Endothelial cell of umbilical vein (primary cell): ENCODE results near the gene AK5. TPM values are rescaled to one million over a fixed set of nuclear protein-coding genes. Genes with fewer than 3 reads are reported as not detected.

ENCODE experiments used
- BruUV-seq: library from RNA; stranded (reverse); fragments of 400-500 nt; replicated peaks from 2 replicates; lab custom pipeline; 2021; lab: Mats Ljungman, UMichigan
- CTCF ChIA-PET: fragments of 300-600, 350-600 bp; sonication (Branson Sonifier 250); formaldehyde crosslinking; loops from one replicate; lab custom pipeline; 2021; ENCODE audit warnings: antibody characterized with exemption, inconsistent platforms; lab: Charles Lee
- POLR2A ChIA-PET: fragments of 300-600, 350-600 bp; sonication (Branson Sonifier 250); formaldehyde crosslinking; loops from one replicate; lab custom pipeline; 2021; ENCODE audit warnings: antibody characterized with exemption, inconsistent platforms; lab: Charles Lee
- DNase-seq: peaks from one replicate; pipeline ENCODE4 v3.0.0-alpha.2; 2011; ENCODE audit warnings: low read depth, low spot score
- FAIRE-seq: peaks from 2 replicates; lab custom pipeline; 2011; peaks lifted over from hg19 to GRCh38; lab: Jason Lieb, UNC
- H2AFZ ChIP-seq: 2 replicates; pipeline ENCODE4 v1.6.0; 2012; ENCODE audit warnings: low read depth, low read length, control low read depth, inconsistent platforms
- H3K27ac ChIP-seq: 2 replicates; pipeline ENCODE4 v1.5.1; 2011; ENCODE audit warnings: low read depth, mild to moderate bottlenecking, control low read depth, low read length, moderate library complexity; ENCODE audit not compliant: insufficient read depth
- H3K27me3 ChIP-seq, 2 experiments: 2 replicates each; pipeline versions ENCODE4 v1.6.0 to v1.6.1; 2011; ENCODE audit warnings: low read length in 2 of 2, mixed read lengths in 1 of 2; ENCODE audit not compliant: control insufficient read depth in 2 of 2, insufficient read depth in 2 of 2
- H3K36me3 ChIP-seq, 2 experiments: 2 replicates in 1 of 2; 3 replicates in 1 of 2; pipeline ENCODE4 v1.5.1; 2011; ENCODE audit warnings: low read length in 2 of 2, mild to moderate bottlenecking in 1 of 2, moderate library complexity in 1 of 2; ENCODE audit not compliant: control insufficient read depth in 2 of 2, insufficient read depth in 2 of 2; ENCODE audit errors: extremely low read depth in 1 of 2
- H3K4me1 ChIP-seq: 3 replicates; pipeline ENCODE4 v1.5.1; 2011; ENCODE audit warnings: mild to moderate bottlenecking, low read length; ENCODE audit not compliant: control insufficient read depth, insufficient read depth; ENCODE audit errors: extremely low read depth
- H3K4me2 ChIP-seq: 2 replicates; pipeline ENCODE4 v1.6.1; 2011; ENCODE audit warnings: low read length, control low read depth, mixed read lengths; ENCODE audit not compliant: insufficient read depth
- H3K4me3 ChIP-seq, 3 experiments: fragments of 200-600 bp in 1 of 3; sonication (generic), shearing (Covaris generic) in 1 of 3; replicated peaks in 1 of 3; 2 replicates each; pipeline ENCODE4 v1.5.1; 2011 to 2016; ENCODE audit warnings: control low read depth in 3 of 3, low read length in 3 of 3, mild to moderate bottlenecking in 2 of 3, inconsistent platforms in 1 of 3, low read depth in 1 of 3, moderate library complexity in 1 of 3; ENCODE audit not compliant: insufficient read depth in 1 of 3
- H3K79me2 ChIP-seq: 2 replicates; pipeline ENCODE4 v1.6.0; 2012; ENCODE audit warnings: low read length, inconsistent platforms; ENCODE audit not compliant: control insufficient read depth, insufficient read depth
- H3K9ac ChIP-seq: replicated peaks from 2 replicates; pipeline ENCODE3; 2011; ENCODE audit warnings: low read length, control low read depth; ENCODE audit not compliant: insufficient read depth; ENCODE audit errors: extremely low read depth
- H3K9me1 ChIP-seq: replicated peaks from 3 replicates; pipeline ENCODE4 v1.6.0; 2011; ENCODE audit warnings: mild to moderate bottlenecking, low read length; ENCODE audit not compliant: control insufficient read depth, insufficient read depth; ENCODE audit errors: extremely low read depth
- H3K9me3 ChIP-seq: replicated peaks from 2 replicates; pipeline ENCODE4 v1.5.1; 2012; ENCODE audit warnings: low read length, inconsistent platforms; ENCODE audit not compliant: control insufficient read depth, insufficient read depth
- H4K20me1 ChIP-seq: replicated peaks from 2 replicates; pipeline ENCODE3; 2011; ENCODE audit warnings: mild to moderate bottlenecking, low read length; ENCODE audit not compliant: control insufficient read depth, insufficient read depth; ENCODE audit errors: extremely low read depth
- EZH2 ChIP-seq: IDR thresholded peaks from 2 replicates; pipeline ENCODE4 v1.6.1; 2012; ENCODE audit warnings: borderline replicate concordance, low read depth, mild to moderate bottlenecking, moderate library complexity, low read length, inconsistent platforms; ENCODE audit not compliant: severe bottlenecking
- FOS ChIP-seq: IDR thresholded peaks from 2 replicates; pipeline ENCODE4 v1.6.1; 2011; ENCODE audit warnings: mild to moderate bottlenecking, low read length, moderate library complexity, borderline replicate concordance; ENCODE audit not compliant: insufficient read depth
- GATA2 ChIP-seq: IDR thresholded peaks from 2 replicates; pipeline ENCODE4 v1.7.0; 2011; ENCODE audit warnings: low read depth, mild to moderate bottlenecking, moderate library complexity, mixed read lengths, low read length; ENCODE audit not compliant: insufficient read length, insufficient read depth
- JUN ChIP-seq: IDR thresholded peaks from 2 replicates; pipeline ENCODE4 v1.6.1; 2011; ENCODE audit warnings: borderline replicate concordance, low read depth; ENCODE audit not compliant: insufficient read length, insufficient read depth
- MYC ChIP-seq: IDR thresholded peaks from one replicate; pipeline ENCODE4 v1.6.1; 2011; ENCODE audit warnings: mild to moderate bottlenecking, low read depth, low read length
- POLR2A ChIP-seq: IDR thresholded peaks from 2 replicates; pipeline ENCODE4 v1.6.1; 2012; ENCODE audit warnings: low read depth, mild to moderate bottlenecking, control low read depth, low read length
- POLR2AphosphoS5 ChIP-seq: IDR thresholded peaks from 2 replicates; pipeline ENCODE4 v1.6.1; 2012; ENCODE audit warnings: low read depth, mild to moderate bottlenecking, control low read depth, low read length, moderate library complexity; ENCODE audit not compliant: insufficient read depth
- dilution Hi-C: fragments of 300-500 bp; cut with MboI; formaldehyde crosslinking; loops from one replicate; pipeline ENCODE4 v1.15.0; 2019; ENCODE audit warnings: low sequenced_read_pairs; ENCODE audit not compliant: extremely low pct_ligation_motif_present
- intact Hi-C: fragments of 100-400 bp; cut with micrococcal nuclease; formaldehyde crosslinking; loops from one replicate; pipeline ENCODE4 v1.10.0; 2022
- polyA plus RNA-seq, 4 experiments: library from polyadenylated mRNA; depleted of rRNA in 3 of 4; stranded (reverse) in 3 of 4; unstranded in 1 of 4; fragments of >200 nt; gene quantifications; 2 replicates each; pipeline versions ENCODE4 v1.2.1 to v1.2.3, GENCODE V29; 2011 to 2012; ENCODE audit warnings: missing spikeins in 1 of 4
- total RNA-seq: library from RNA; stranded (reverse); gene quantifications from 2 replicates; pipeline ENCODE4 v1.2.3, GENCODE V29; 2021
- TF ChIP-seq, protein P1 (sequence below), 2 donors: IDR thresholded peaks; 1 replicate in 1 of 2; 2 replicates in 1 of 2; pipeline ENCODE4 v1.5.1; 2011; ENCODE audit warnings: low read length in 2 of 2, mild to moderate bottlenecking in 2 of 2, moderate library complexity in 2 of 2, control low read depth in 1 of 2, inconsistent platforms in 1 of 2, low read depth in 1 of 2; ENCODE audit not compliant: insufficient read depth in 1 of 2; ENCODE audit errors: extremely low read depth in 1 of 2
- TF ChIP-seq, protein P2 (sequence below): IDR thresholded peaks from 2 replicates; pipeline ENCODE4 v1.6.1; 2011; ENCODE audit not compliant: insufficient read depth, insufficient read length

The AK5 gene
- total and polyA plus RNA-seq, 2 donors (not counting 3 experiments of a cell fraction or from before 2014, with no cell fraction given), result 5.0 to 7.5 TPM

DNA sequence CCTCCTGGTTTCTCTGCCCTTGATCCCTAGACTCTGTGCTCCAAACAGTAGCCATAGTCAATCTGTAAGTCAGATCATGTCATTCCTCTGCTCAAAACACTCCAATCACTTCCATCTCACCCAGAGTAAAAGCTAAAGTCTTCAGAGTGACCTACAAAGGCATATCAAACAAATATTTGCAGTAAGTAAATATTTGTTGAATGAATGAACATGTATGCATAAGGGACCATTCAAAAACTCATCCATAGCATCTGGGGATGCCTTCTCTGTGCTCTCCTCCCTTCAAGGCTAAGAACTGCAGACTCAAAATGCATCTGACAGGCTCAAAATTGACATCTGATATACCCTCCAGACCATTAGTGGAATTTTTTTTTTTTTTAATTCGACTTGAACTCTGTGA is 18.1 kb upstream of the AK5 start:
- dilution Hi-C loops (no loop called here), intact Hi-C loops (no loop called here)
- BruUV-seq, result no TSS peak
- no peaks in the 10 kb centered on the region for H3K9me1 ChIP-seq
- no peak overlapping the region for H3K27ac ChIP-seq
- no peaks in the 10 kb centered on the region for H3K36me3 ChIP-seq
- no peak for DNase-seq
- TF ChIP-seq FOS (no peak), MYC (no peak), GATA2 (no peak), POLR2AphosphoS5 (no peak), POLR2A (no peak), JUN (no peak), EZH2 (no peak)
- TF ChIP-seq, protein P1, sequence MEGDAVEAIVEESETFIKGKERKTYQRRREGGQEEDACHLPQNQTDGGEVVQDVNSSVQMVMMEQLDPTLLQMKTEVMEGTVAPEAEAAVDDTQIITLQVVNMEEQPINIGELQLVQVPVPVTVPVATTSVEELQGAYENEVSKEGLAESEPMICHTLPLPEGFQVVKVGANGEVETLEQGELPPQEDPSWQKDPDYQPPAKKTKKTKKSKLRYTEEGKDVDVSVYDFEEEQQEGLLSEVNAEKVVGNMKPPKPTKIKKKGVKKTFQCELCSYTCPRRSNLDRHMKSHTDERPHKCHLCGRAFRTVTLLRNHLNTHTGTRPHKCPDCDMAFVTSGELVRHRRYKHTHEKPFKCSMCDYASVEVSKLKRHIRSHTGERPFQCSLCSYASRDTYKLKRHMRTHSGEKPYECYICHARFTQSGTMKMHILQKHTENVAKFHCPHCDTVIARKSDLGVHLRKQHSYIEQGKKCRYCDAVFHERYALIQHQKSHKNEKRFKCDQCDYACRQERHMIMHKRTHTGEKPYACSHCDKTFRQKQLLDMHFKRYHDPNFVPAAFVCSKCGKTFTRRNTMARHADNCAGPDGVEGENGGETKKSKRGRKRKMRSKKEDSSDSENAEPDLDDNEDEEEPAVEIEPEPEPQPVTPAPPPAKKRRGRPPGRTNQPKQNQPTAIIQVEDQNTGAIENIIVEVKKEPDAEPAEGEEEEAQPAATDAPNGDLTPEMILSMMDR (IDR thresholded peaks at IDR 0.05; ENCODE audit: extremely low read depth in 1 of 2, insufficient read depth in 1 of 2, low read depth in 1 of 2, low read length in 2 of 2), result no peak
- TF ChIP-seq, protein P2, sequence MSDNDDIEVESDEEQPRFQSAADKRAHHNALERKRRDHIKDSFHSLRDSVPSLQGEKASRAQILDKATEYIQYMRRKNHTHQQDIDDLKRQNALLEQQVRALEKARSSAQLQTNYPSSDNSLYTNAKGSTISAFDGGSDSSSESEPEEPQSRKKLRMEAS, result no peak
- H3K4me2 ChIP-seq, result no peak overlapping the region
- H3K9ac ChIP-seq, result no peak overlapping the region
- H3K9me3 ChIP-seq, result no peaks in the 10 kb centered on the region
- H3K4me1 ChIP-seq, result no peaks in the 10 kb centered on the region
- no peaks in the 10 kb centered on the region for H4K20me1 ChIP-seq
- no peaks in the 10 kb centered on the region for H3K79me2 ChIP-seq
- FAIRE-seq, result no peak
- ChIA-PET CTCF (no interaction called here), POLR2A (no interaction called here)
- H3K27me3 ChIP-seq, result peaks cover 5% of the 10 kb centered on the region in 2 experiments
- no peak overlapping the region for H3K4me3 ChIP-seq
- H2AFZ ChIP-seq, result no peak overlapping the region
